HG02623 (cell line): ENCODE measurements around the gene TULP3.
A peak's percentile ranks its signal among the peaks of the same experiment; 100 is the strongest.
"Not testable (repeated sequence)": the region's sequence is repeated elsewhere in the genome, so short reads cannot be mapped to it uniquely, and the experiment has no call there.

Source experiments
- ATAC-seq: cut with Tn5 transposase; IDR thresholded peaks from one replicate; pipeline ENCODE4 v1.9.1; 2021; ENCODE audit warnings: moderate library complexity; ENCODE audit not compliant: unreplicated experiment

The TULP3 gene

DNA sequence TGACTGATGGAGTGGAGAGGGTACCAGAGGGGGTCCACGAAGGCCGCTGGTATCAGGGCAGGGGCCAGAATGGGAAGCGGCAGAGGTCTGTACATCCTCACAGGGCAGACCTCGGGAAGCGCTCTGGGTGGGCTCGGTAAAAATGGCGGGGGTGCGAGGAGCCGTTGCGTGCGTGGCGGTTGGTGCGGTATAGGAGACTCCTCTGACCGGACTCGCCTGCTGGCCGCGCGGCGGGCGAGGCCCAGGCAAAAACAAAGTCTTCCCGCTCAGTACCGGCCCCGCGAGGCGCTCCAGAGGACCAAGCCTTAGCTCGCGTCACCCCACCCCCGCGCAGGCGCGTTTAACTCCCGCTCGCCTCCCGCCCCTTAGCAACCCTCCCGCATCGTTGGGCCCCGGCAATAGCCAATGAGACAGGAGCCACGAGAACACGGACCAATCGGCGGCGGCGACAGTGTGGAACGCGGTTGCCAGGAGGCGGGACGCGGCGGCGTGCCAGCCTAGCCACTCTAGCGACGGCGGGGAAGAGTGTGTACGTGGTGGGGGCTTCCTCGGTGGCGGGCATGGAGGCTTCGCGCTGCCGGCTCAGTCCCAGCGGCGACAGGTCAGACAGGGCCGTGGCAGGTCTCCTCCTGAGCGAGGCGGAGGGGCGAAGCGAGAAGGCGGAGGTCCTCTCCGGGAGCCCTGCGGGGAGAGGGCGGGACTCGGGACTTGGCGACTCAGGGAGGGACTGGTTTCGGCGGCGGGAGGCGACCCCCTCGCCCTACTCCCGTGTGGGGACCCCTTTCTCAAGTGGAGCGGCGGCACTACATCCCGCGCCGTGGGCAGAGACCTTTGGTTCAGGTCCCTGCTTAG lies at the start of gene TULP3:
Gene TULP3, plus strand, starts transcription at position 504 of the 852 bp plus-strand sequence. Its CDS starts 57 bp downstream, at position 561.
- peak; percentile 97 for ATAC-seq

GRCh38 chr12:2841056-2841650 lies 49.5 kb upstream of the TULP3 start:
- ATAC-seq, result no peak

GRCh38 chr12:2842948-2843347 lies 47.7 kb upstream of the TULP3 start:
- ATAC-seq, result no peak

DNA sequence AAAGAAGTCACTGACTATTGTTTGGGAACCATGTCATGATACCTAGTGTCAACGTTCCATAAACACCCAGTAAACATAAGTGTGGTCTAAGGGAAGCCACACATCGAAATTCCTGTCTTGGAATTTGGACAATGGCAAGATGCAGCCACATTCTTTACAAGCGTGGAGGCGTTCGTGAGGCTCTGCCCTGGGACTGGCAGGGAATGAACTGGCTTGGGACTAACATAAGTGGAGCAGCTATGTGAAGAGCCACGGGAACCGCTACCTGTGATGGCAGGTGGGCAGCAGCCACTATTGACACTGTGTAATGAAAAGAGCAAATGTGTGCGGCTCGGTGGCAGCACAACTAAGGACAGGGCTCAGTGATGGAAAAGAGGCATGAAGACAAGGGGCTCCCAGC lies 45.9 kb upstream of the TULP3 start:
- no peak for ATAC-seq

GRCh38 chr12:2845280-2845679 lies 45.4 kb upstream of the TULP3 start:
- ATAC-seq, result no peak

GRCh38 chr12:2851931-2852330 lies 38.8 kb upstream of the TULP3 start:
- no peak for ATAC-seq

- ATAC-seq, result no peak
These were observed 37.1 kb upstream of the TULP3 start for GRCh38 chr12:2853626-2854025.

GRCh38 chr12:2854669-2855453 lies 35.8 kb upstream of the TULP3 start:
- no peak for ATAC-seq

GRCh38 chr12:2855546-2855945 lies 35.1 kb upstream of the TULP3 start:
- no peak for ATAC-seq

DNA sequence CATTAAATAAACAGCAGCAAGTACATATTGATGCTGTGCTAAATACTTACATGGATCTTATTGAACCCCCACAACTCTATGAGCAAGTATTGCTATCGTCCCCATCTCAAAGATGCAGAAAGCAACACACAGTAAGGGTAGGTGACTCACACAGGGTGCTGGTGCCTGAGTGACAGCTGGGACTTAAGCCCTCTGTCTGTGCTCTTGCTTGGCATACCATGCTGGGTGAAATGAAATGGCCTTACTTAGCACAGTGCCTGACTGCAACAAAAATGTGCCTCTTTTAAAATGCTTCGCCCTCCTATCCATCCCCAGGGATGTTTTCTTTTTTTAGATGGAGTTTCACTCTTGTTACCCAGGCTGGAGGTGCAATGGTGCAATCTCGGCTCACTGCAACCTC lies 34.6 kb upstream of the TULP3 start:
- no peak for ATAC-seq

DNA sequence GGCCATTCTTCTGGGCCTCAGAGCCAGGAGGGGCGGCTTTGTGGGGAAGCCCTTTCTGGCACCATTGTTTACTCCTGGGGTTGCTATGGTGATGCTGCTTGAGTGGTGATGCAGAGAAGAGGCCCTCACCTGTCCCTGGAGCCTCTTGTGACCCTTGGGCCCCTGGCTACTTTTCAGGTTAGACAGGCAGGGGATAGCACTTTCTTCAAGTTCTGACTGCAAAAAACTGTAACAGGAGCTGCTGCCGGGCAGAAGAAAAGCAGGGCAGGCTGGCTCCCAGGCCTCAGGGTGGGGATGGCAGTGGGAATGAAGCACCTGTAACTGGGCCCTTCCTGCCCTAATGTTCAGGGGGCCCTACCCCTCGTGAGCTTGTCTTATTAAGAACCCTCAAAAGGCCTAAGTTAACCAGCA lies 33.7 kb upstream of the TULP3 start, which contains the start of gene TEX52:
Gene TEX52, minus strand, starts transcription at position 19 of the 411 bp plus-strand sequence. Its CDS starts 13 bp downstream, at position 6.
- no peak for ATAC-seq

- ATAC-seq, result no peak
These were observed 33.1 kb upstream of the TULP3 start for GRCh38 chr12:2857576-2857975.

- no peak for ATAC-seq
These were observed 32.4 kb upstream of the TULP3 start for GRCh38 chr12:2858334-2858733.

DNA sequence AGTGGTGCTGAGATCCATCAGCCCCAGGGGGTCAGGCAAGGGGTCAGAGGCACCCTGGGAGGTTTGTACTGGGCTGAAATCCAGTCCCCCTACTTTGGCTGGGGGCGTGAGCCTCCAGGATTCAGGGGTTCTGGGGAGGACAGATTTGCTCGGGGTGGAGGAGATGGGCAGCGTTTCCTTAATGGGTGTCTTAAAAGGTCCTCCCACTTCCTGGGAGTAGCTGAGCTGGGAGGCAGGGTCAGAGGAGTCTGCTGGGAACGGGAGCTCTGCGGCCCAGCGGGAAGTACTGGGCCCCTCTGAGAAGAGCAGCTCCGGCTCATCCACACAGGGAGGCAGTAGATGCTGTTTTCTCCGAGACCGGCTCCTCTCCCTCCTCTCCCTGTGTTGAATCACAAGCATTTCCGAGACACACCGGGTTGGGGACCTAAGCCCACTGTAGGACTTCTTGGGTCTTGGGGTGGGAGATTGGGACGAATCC lies 31.7 kb upstream of the TULP3 start:
- ATAC-seq, result no peak

- no peak for ATAC-seq
These were observed 30.5 kb upstream of the TULP3 start for GRCh38 chr12:2860170-2860569.

DNA sequence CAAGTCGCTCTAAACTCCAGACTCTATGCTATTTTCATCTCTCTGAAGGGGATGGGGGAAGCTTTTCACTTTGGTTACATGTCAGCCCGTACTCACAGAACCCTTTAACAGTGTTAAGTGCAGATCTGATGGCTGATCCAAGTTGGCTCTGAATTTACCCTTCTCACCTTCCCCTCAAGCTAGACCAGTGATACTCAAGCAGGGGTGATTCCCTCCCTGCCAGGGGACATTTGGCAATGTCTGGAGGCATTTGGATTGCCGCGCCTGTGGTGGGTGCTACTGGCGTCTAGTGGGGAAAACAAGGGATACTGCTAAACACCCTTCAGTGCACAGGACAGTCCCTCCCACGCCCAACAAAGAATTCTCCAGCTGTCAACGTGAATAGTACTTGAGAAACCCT lies 27.8 kb upstream of the TULP3 start:
- no peak for ATAC-seq

DNA sequence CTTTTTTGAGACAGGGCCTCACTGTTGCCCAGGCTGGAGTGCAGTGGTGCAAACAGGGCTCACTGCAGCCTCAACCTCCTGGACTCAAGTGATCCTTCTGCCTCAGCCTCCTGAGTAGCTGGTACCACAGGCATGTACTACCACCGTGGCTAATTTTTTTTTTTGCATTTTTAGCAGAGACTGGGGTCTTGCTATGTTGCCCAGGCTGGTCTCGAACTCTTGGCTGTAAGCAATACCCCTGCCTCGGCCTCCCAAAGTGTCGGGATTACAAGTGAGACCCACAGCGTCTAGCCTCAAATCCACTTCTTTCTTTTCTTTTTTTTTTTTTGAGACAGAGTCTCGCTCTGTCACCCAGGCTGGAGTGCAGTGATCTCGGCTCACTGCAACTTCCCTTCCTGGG lies 27.3 kb upstream of the TULP3 start:
- ATAC-seq, result not testable (repeated sequence)

GRCh38 chr12:2864198-2864597 lies 26.5 kb upstream of the TULP3 start:
- ATAC-seq, result no peak

- ATAC-seq, result not testable (repeated sequence)
These were observed 21.6 kb upstream of the TULP3 start for GRCh38 chr12:2868986-2869632.

- peak; percentile 37 for ATAC-seq
These were observed 14.2 kb upstream of the TULP3 start for GRCh38 chr12:2876431-2877046.
